GM18502 (cell line): Measurements from ENCODE around the gene XPO1.
"Not testable (repeated sequence)": the region's sequence is repeated elsewhere in the genome, so short reads cannot be mapped to it uniquely, and the experiment has no call there.

ENCODE experiments used
- ATAC-seq: cut with Tn5 transposase; IDR thresholded peaks from one replicate; pipeline ENCODE4 v1.9.1; 2021; ENCODE audit warnings: mild to moderate bottlenecking; ENCODE audit not compliant: unreplicated experiment, poor library complexity

The XPO1 gene

GRCh38 chr2:61470122-61470951 is 67.8 kb downstream of the XPO1 start:
- ATAC-seq, result peak; percentile 32

- ATAC-seq, result no peak
Observed at GRCh38 chr2:61469424-61470121, 68.6 kb downstream of the XPO1 start.

GRCh38 chr2:61468231-61468630 is 69.9 kb downstream of the XPO1 start:
- not testable (repeated sequence) for ATAC-seq

- ATAC-seq, result no peak
Observed at GRCh38 chr2:61465045-61465444, 73.1 kb downstream of the XPO1 start.

GRCh38 chr2:61463769-61464475 is 74.2 kb downstream of the XPO1 start:
- peak; percentile 15 for ATAC-seq

- no peak for ATAC-seq
Observed at GRCh38 chr2:61461404-61461803, 76.8 kb downstream of the XPO1 start.

GRCh38 chr2:61460163-61460562 is 78.0 kb downstream of the XPO1 start:
- ATAC-seq, result no peak

- no peak for ATAC-seq
Observed at GRCh38 chr2:61456746-61457420, 81.3 kb downstream of the XPO1 start.

GRCh38 chr2:61456070-61456745 is 81.9 kb downstream of the XPO1 start:
- no peak for ATAC-seq

GRCh38 chr2:61454972-61455371 is 83.2 kb downstream of the XPO1 start:
- not testable (repeated sequence) for ATAC-seq

- no peak for ATAC-seq
Observed at GRCh38 chr2:61454383-61454782, 83.8 kb downstream of the XPO1 start.

GRCh38 chr2:61452392-61452791 is 85.8 kb downstream of the XPO1 start:
- no peak for ATAC-seq

- no peak for ATAC-seq
Observed at GRCh38 chr2:61451178-61451577, 87.0 kb downstream of the XPO1 start.

- peak; percentile 60 for ATAC-seq
Observed at GRCh38 chr2:61450144-61450543, 88.0 kb downstream of the XPO1 start.

- ATAC-seq, result no peak
Observed at GRCh38 chr2:61448229-61448628, 89.9 kb downstream of the XPO1 start.

- ATAC-seq, result not testable (repeated sequence)
Observed at GRCh38 chr2:61446971-61447370, 91.2 kb downstream of the XPO1 start.

- peak; percentile 92 for ATAC-seq
Observed at GRCh38 chr2:61443342-61444041, 94.7 kb downstream of the XPO1 start.

GRCh38 chr2:61439241-61440002 is 98.7 kb downstream of the XPO1 start:
- ATAC-seq, result no peak

GRCh38 chr2:61438670-61439069 is 99.5 kb downstream of the XPO1 start:
- no peak for ATAC-seq
